Uterus (tissue), 4 donors: ENCODE data around the gene EP400. TPM values are rescaled to one million over a fixed set of nuclear protein-coding genes. Genes with fewer than 3 reads are reported as not detected.

Experiments
- DNase-seq, 2 donors: peaks; one replicate each; pipeline ENCODE4 v3.0.0-alpha.2; 2019 to 2020
- H3K27ac ChIP-seq, 2 donors: fragments of 200-600 bp; sonication (generic); 1 replicate in 1 of 2; 2 replicates in 1 of 2; pipeline ENCODE4 v1.5.1; 2016 to 2018
- H3K27me3 ChIP-seq, 2 donors: fragments of 200-600 bp; sonication (generic); one replicate each; pipeline ENCODE4 v1.5.1; 2018 to 2019; ENCODE audit warnings: control low read depth in 1 of 2
- H3K36me3 ChIP-seq, 2 donors: fragments of 200-600 bp; sonication (generic); one replicate each; pipeline ENCODE4 v1.5.1; 2019; ENCODE audit warnings: control low read depth in 1 of 2
- H3K4me1 ChIP-seq, 2 donors: fragments of 200-600 bp; sonication (generic); one replicate each; pipeline ENCODE4 v1.5.1; 2018 to 2019; ENCODE audit warnings: control low read depth in 1 of 2
- H3K4me3 ChIP-seq, 2 donors: fragments of 200-600 bp; sonication (generic); 1 replicate in 1 of 2; 2 replicates in 1 of 2; pipeline ENCODE4 v1.5.1; 2018 to 2019; ENCODE audit warnings: mild to moderate bottlenecking in 1 of 2
- H3K9me3 ChIP-seq, 2 donors: fragments of 200-600 bp; sonication (generic); one replicate each; pipeline ENCODE4 v1.5.1; 2019; ENCODE audit warnings: control low read depth in 1 of 2
- POLR2A ChIP-seq, 2 donors: fragments of 450-650 bp; IDR thresholded peaks; one replicate each; pipeline ENCODE4 v1.6.1; 2016; ENCODE audit warnings: antibody characterized with exemption in 2 of 2, mild to moderate bottlenecking in 1 of 2, moderate library complexity in 1 of 2
- intact Hi-C: fragments of 100-400 bp; cut with DNase I; formaldehyde crosslinking; loops from one replicate; pipeline ENCODE4 v1.15.1; 2023; ENCODE audit warnings: low total_unique reads
- total RNA-seq, 4 donors: library from RNA; depleted of rRNA in 3 of 4; stranded (reverse); fragments of >200 nt in 3 of 4; gene quantifications; one replicate each; pipeline versions ENCODE4 v1.1.0 to v1.2.4, GENCODE V29; 2014 to 2023
- TF ChIP-seq, protein P1 (sequence below), 4 experiments: fragments of 200-600 bp in 2 of 4; fragments of 450-650 bp in 2 of 4; sonication (generic) in 2 of 4; IDR thresholded peaks; one replicate each; pipeline ENCODE4 v1.5.1; 2016 to 2019; ENCODE audit warnings: antibody characterized with exemption in 4 of 4, mild to moderate bottlenecking in 2 of 4, moderate library complexity in 1 of 4
- donor health status: DM: yes; HTN: yes; CAD: no.

The EP400 gene
- total RNA-seq, 4 donors from 2014 or later = 11.8 to 70.6 (median 28.2) TPM

- H3K4me1 ChIP-seq = peaks cover 0 to 17% of the 10 kb centered on the region in 2 donors
- H3K9me3 ChIP-seq = no peaks in the 10 kb centered on the region
- TF ChIP-seq POLR2A (IDR thresholded peaks at IDR 0.05) = no peak
- TF ChIP-seq, protein P1, sequence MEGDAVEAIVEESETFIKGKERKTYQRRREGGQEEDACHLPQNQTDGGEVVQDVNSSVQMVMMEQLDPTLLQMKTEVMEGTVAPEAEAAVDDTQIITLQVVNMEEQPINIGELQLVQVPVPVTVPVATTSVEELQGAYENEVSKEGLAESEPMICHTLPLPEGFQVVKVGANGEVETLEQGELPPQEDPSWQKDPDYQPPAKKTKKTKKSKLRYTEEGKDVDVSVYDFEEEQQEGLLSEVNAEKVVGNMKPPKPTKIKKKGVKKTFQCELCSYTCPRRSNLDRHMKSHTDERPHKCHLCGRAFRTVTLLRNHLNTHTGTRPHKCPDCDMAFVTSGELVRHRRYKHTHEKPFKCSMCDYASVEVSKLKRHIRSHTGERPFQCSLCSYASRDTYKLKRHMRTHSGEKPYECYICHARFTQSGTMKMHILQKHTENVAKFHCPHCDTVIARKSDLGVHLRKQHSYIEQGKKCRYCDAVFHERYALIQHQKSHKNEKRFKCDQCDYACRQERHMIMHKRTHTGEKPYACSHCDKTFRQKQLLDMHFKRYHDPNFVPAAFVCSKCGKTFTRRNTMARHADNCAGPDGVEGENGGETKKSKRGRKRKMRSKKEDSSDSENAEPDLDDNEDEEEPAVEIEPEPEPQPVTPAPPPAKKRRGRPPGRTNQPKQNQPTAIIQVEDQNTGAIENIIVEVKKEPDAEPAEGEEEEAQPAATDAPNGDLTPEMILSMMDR (IDR thresholded peaks at IDR 0.05) = no peak
- no peak for DNase-seq
- no peaks in the 10 kb centered on the region for H3K36me3 ChIP-seq
- intact Hi-C loops = no loop called here
- H3K27me3 ChIP-seq = no peaks in the 10 kb centered on the region
- H3K4me3 ChIP-seq = no peak overlapping the region
- H3K27ac ChIP-seq = no peak overlapping the region
Observed at GRCh38 chr12:131903270-131904255, 46.2 kb upstream of the EP400 start.

GRCh38 chr12:131904346-131904745, 45.4 kb upstream of the EP400 start:
- DNase-seq = no peak
- Histone ChIP-seq H3K27ac (no peak overlapping the region), H3K27me3 (no peaks in the 10 kb centered on the region), H3K4me1 (peaks cover 0 to 17% of the 10 kb centered on the region in 2 donors), H3K4me3 (no peak overlapping the region), H3K9me3 (no peaks in the 10 kb centered on the region), H3K36me3 (no peaks in the 10 kb centered on the region)
- TF ChIP-seq POLR2A (IDR thresholded peaks at IDR 0.05) = no peak
- TF ChIP-seq, protein P1 (IDR thresholded peaks at IDR 0.05) = no peak
- intact Hi-C loops = no loop called here

- TF ChIP-seq, protein P1 (IDR thresholded peaks at IDR 0.05) = no peak
- no peak for TF ChIP-seq POLR2A (IDR thresholded peaks at IDR 0.05)
- intact Hi-C loops = no loop called here
- Histone ChIP-seq H3K27ac (no peak overlapping the region), H3K9me3 (no peaks in the 10 kb centered on the region), H3K4me3 (no peak overlapping the region), H3K27me3 (no peaks in the 10 kb centered on the region), H3K4me1 (peaks cover 0 to 17% of the 10 kb centered on the region in 2 donors), H3K36me3 (no peaks in the 10 kb centered on the region)
- peak in 1 of 2 donors; percentile 14 for DNase-seq
Observed at GRCh38 chr12:131905081-131905629, 44.6 kb upstream of the EP400 start.

DNA sequence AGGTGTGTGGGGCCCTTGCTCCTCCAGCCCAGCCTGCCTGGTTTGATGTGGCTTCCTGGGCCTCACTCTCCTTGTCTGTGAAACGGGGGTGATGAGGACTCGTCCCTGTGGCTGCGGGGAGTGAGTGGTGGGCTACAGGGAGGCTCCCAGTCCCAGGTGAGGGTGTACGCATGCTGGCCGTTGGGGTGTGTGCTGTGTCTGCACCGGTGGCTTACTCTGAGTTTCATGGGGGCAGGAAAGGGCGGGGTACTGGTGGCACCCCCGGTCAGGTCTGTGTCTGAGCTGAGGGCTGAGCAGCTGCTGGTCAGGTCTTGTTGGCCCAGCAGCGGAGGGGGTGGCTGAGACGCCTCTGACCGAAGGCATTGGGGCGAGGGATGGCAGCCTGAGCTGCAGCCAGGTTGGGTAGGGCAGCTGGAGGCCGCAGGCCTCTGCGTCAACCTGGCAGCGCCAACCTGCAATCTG, 44.1 kb upstream of the EP400 start:
- Histone ChIP-seq H3K36me3 (no peaks in the 10 kb centered on the region), H3K9me3 (no peaks in the 10 kb centered on the region), H3K4me1 (peaks cover 0 to 17% of the 10 kb centered on the region in 2 donors), H3K4me3 (no peak overlapping the region), H3K27ac (no peak overlapping the region), H3K27me3 (no peaks in the 10 kb centered on the region)
- intact Hi-C loops = no loop called here
- TF ChIP-seq, protein P1 (IDR thresholded peaks at IDR 0.05) = no peak
- no peak for TF ChIP-seq POLR2A (IDR thresholded peaks at IDR 0.05)
- no peak for DNase-seq
